ENCODE measurements around the gene DOCK2. TPM values are rescaled to one million over a fixed set of nuclear protein-coding genes. Genes with fewer than 3 reads are reported as not detected.

DOCK2 gene
- total RNA-seq, 1 donor = 6.2 TPM

GRCh38 chr5:169895926-169896325 lies 258.9 kb downstream of the DOCK2 start:
- DNase-seq (ENCODE audit: insufficient read length, low spot score, missing footprints) = peak; percentile 37
- Histone ChIP-seq H3K27ac (ENCODE audit: low read depth, low read length) (peak overlapping the region; percentile 14), H3K9me3 (ENCODE audit: low read depth, low read length) (no peaks in the 10 kb centered on the region), H3K4me2 (ENCODE audit: insufficient read depth, low read length) (peak overlapping the region; percentile 49), H3K27me3 (ENCODE audit: insufficient read depth, low read length) (no peaks in the 10 kb centered on the region), H2AFZ (ENCODE audit: low read length) (peak overlapping the region; percentile 20), H3K79me2 (ENCODE audit: insufficient read depth, low read length) (no peaks in the 10 kb centered on the region), H3K4me3 (ENCODE audit: insufficient read depth, low read length) (no peak overlapping the region), H3K4me1 (ENCODE audit: insufficient read depth, low read length) (peaks cover 16% of the 10 kb centered on the region), H3K36me3 (ENCODE audit: insufficient read depth, low read length) (no peaks in the 10 kb centered on the region), H4K20me1 (ENCODE audit: insufficient read depth, low read length) (no peaks in the 10 kb centered on the region)
- TF ChIP-seq, protein P1, sequence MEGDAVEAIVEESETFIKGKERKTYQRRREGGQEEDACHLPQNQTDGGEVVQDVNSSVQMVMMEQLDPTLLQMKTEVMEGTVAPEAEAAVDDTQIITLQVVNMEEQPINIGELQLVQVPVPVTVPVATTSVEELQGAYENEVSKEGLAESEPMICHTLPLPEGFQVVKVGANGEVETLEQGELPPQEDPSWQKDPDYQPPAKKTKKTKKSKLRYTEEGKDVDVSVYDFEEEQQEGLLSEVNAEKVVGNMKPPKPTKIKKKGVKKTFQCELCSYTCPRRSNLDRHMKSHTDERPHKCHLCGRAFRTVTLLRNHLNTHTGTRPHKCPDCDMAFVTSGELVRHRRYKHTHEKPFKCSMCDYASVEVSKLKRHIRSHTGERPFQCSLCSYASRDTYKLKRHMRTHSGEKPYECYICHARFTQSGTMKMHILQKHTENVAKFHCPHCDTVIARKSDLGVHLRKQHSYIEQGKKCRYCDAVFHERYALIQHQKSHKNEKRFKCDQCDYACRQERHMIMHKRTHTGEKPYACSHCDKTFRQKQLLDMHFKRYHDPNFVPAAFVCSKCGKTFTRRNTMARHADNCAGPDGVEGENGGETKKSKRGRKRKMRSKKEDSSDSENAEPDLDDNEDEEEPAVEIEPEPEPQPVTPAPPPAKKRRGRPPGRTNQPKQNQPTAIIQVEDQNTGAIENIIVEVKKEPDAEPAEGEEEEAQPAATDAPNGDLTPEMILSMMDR (IDR thresholded peaks at IDR 0.05; ENCODE audit: extremely low read depth, low read depth, low read length) = no peak

- TF ChIP-seq, protein P1 (IDR thresholded peaks at IDR 0.05; ENCODE audit: extremely low read depth, low read depth, low read length) = no peak
- no peak overlapping the region for H3K4me3 ChIP-seq (ENCODE audit: insufficient read depth, low read length)
- no peaks in the 10 kb centered on the region for H4K20me1 ChIP-seq (ENCODE audit: insufficient read depth, low read length)
- H3K27ac ChIP-seq (ENCODE audit: low read depth, low read length) = no peak overlapping the region
- H2AFZ ChIP-seq (ENCODE audit: low read length) = no peak overlapping the region
- no peak overlapping the region for H3K4me2 ChIP-seq (ENCODE audit: insufficient read depth, low read length)
- H3K9me3 ChIP-seq (ENCODE audit: low read depth, low read length) = no peaks in the 10 kb centered on the region
- no peaks in the 10 kb centered on the region for H3K27me3 ChIP-seq (ENCODE audit: insufficient read depth, low read length)
- DNase-seq (ENCODE audit: insufficient read length, low spot score, missing footprints) = no peak
- H3K36me3 ChIP-seq (ENCODE audit: insufficient read depth, low read length) = no peaks in the 10 kb centered on the region
- no peaks in the 10 kb centered on the region for H3K79me2 ChIP-seq (ENCODE audit: insufficient read depth, low read length)
- H3K4me1 ChIP-seq (ENCODE audit: insufficient read depth, low read length) = peaks cover 16% of the 10 kb centered on the region
These were observed 260.4 kb downstream of the DOCK2 start for GRCh38 chr5:169897481-169897880.

GRCh38 chr5:169901896-169902295 lies 264.8 kb downstream of the DOCK2 start:
- no peak overlapping the region for H2AFZ ChIP-seq (ENCODE audit: low read length)
- H3K79me2 ChIP-seq (ENCODE audit: insufficient read depth, low read length) = no peaks in the 10 kb centered on the region
- H3K4me1 ChIP-seq (ENCODE audit: insufficient read depth, low read length) = peaks cover 8% of the 10 kb centered on the region
- no peaks in the 10 kb centered on the region for H3K36me3 ChIP-seq (ENCODE audit: insufficient read depth, low read length)
- H3K27ac ChIP-seq (ENCODE audit: low read depth, low read length) = no peak overlapping the region
- H4K20me1 ChIP-seq (ENCODE audit: insufficient read depth, low read length) = no peaks in the 10 kb centered on the region
- no peaks in the 10 kb centered on the region for H3K27me3 ChIP-seq (ENCODE audit: insufficient read depth, low read length)
- TF ChIP-seq, protein P1 (IDR thresholded peaks at IDR 0.05; ENCODE audit: extremely low read depth, low read depth, low read length) = no peak
- no peak overlapping the region for H3K4me2 ChIP-seq (ENCODE audit: insufficient read depth, low read length)
- no peak overlapping the region for H3K4me3 ChIP-seq (ENCODE audit: insufficient read depth, low read length)
- no peak for DNase-seq (ENCODE audit: insufficient read length, low spot score, missing footprints)
- H3K9me3 ChIP-seq (ENCODE audit: low read depth, low read length) = no peaks in the 10 kb centered on the region

- no peak overlapping the region for H3K4me3 ChIP-seq (ENCODE audit: insufficient read depth, low read length)
- DNase-seq (ENCODE audit: insufficient read length, low spot score, missing footprints) = peak; percentile 68
- no peak overlapping the region for H3K27ac ChIP-seq (ENCODE audit: low read depth, low read length)
- no peak overlapping the region for H2AFZ ChIP-seq (ENCODE audit: low read length)
- no peaks in the 10 kb centered on the region for H3K79me2 ChIP-seq (ENCODE audit: insufficient read depth, low read length)
- TF ChIP-seq, protein P1 (IDR thresholded peaks at IDR 0.05; ENCODE audit: extremely low read depth, low read depth, low read length) = no peak
- no peaks in the 10 kb centered on the region for H3K27me3 ChIP-seq (ENCODE audit: insufficient read depth, low read length)
- no peaks in the 10 kb centered on the region for H3K36me3 ChIP-seq (ENCODE audit: insufficient read depth, low read length)
- no peaks in the 10 kb centered on the region for H3K9me3 ChIP-seq (ENCODE audit: low read depth, low read length)
- H3K4me2 ChIP-seq (ENCODE audit: insufficient read depth, low read length) = no peak overlapping the region
- H3K4me1 ChIP-seq (ENCODE audit: insufficient read depth, low read length) = peaks cover 8% of the 10 kb centered on the region
- H4K20me1 ChIP-seq (ENCODE audit: insufficient read depth, low read length) = no peaks in the 10 kb centered on the region
These were observed 267.0 kb downstream of the DOCK2 start for GRCh38 chr5:169904059-169904458.
